ENCODE measurements around the gene BEST1.

BEST1 gene

DNA sequence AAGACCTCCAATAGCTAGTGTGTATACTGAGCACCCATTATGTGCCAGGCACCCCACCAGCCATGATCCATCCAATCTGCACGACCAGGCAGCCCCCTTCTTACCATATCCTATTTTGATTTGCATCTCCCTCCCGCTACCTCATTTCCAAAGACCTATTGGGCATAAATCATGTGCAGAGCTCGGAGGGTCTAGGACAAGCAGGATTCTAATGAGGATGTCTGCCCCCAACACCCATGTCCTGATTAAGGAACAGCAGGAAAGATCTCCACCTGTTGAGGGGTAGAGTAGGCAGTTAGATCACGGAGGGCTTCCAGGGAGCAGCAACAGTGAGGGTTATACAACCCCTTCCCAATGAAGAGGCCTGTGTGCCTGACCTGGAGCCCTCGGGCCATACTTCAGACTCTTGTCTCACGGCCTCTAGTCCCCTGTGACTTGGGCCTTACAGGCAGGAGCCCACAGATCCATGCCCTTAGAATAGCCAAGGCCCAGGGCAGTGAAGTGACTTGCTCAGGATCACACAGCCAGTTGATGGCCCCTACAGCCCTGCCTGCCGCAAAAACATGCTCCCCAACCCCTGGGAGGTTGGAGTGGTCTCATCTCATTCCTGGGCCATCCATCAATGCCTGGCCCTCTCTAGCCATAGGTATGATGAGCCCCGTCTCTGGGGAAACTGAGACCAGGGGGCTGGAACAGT is 36.3 kb upstream of the BEST1 start:
- H3K4me2 ChIP-seq (ENCODE audit: insufficient read depth, low read length), result no peak overlapping the region
- no peaks in the 10 kb centered on the region for H3K36me3 ChIP-seq (ENCODE audit: insufficient read depth, low read length)
- H4K20me1 ChIP-seq (ENCODE audit: insufficient read depth, low read length), result no peaks in the 10 kb centered on the region
- H3K27me3 ChIP-seq (ENCODE audit: insufficient read depth, low read length, poor library complexity), result peaks cover 4% of the 10 kb centered on the region
- H3K9ac ChIP-seq (ENCODE audit: low read depth, low read length), result no peak overlapping the region
- no peak overlapping the region for H2AFZ ChIP-seq (ENCODE audit: low read depth, low read length)
- TF ChIP-seq, protein P1, sequence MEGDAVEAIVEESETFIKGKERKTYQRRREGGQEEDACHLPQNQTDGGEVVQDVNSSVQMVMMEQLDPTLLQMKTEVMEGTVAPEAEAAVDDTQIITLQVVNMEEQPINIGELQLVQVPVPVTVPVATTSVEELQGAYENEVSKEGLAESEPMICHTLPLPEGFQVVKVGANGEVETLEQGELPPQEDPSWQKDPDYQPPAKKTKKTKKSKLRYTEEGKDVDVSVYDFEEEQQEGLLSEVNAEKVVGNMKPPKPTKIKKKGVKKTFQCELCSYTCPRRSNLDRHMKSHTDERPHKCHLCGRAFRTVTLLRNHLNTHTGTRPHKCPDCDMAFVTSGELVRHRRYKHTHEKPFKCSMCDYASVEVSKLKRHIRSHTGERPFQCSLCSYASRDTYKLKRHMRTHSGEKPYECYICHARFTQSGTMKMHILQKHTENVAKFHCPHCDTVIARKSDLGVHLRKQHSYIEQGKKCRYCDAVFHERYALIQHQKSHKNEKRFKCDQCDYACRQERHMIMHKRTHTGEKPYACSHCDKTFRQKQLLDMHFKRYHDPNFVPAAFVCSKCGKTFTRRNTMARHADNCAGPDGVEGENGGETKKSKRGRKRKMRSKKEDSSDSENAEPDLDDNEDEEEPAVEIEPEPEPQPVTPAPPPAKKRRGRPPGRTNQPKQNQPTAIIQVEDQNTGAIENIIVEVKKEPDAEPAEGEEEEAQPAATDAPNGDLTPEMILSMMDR (IDR thresholded peaks at IDR 0.05; ENCODE audit: borderline replicate concordance, extremely low read depth, low read length, poor library complexity, severe bottlenecking), result no peak
- TF ChIP-seq EZH2 (IDR thresholded peaks at IDR 0.05; ENCODE audit: borderline replicate concordance, low read depth, low read length, severe bottlenecking), result no peak
- H3K4me3 ChIP-seq (ENCODE audit: low read depth in 1 of 2, low read length in 2 of 2), result no peak overlapping the region
- no peaks in the 10 kb centered on the region for H3K4me1 ChIP-seq (ENCODE audit: insufficient read depth, low read length)
- H3K79me2 ChIP-seq (ENCODE audit: insufficient read depth, low read length), result no peaks in the 10 kb centered on the region
- no peaks in the 10 kb centered on the region for H3K9me3 ChIP-seq (ENCODE audit: insufficient read depth, low read length, severe bottlenecking)
- no peak overlapping the region for H3K27ac ChIP-seq (ENCODE audit: low read length)
- ATAC-seq (ENCODE audit: insufficient read depth, low read depth) (no peak; the same call in 2 of the 3 replicates), DNase-seq (no peak)

DNA sequence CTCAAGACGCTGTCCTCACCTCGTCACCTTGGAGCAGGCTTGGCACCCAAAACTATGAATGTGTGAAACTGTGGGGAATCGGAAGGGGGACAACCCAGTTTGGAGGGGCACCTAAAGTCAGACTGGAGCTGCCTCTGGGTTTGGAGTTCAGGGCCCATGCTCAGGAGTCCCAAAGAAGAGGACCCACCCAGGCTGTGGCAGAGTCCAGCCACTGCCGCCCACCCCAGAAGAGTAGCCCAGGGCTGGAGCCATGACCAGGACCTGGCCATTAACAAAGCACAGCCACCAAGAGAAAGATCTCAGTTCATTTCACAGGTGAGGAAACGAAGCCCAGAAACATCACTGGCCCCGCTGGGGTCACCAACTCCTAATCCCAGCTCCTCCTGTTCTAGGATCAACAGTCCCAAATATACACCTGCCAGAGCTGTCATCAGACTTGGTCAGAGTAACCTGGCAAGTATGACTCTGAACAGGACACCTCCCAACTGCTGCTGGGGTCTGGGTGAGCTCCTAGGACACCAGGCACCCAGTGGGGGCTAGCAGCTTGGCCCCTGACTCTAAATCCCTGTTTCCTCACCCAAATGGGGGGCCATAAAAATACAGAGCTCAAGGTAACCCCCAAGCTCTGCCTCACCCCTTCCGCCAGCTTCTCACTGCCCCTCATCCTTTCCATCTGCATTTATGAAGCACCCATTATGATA is 35.5 kb upstream of the BEST1 start:
- Histone ChIP-seq H3K79me2 (ENCODE audit: insufficient read depth, low read length) (no peaks in the 10 kb centered on the region), H3K4me1 (ENCODE audit: insufficient read depth, low read length) (no peaks in the 10 kb centered on the region), H3K36me3 (ENCODE audit: insufficient read depth, low read length) (no peaks in the 10 kb centered on the region), H3K9me3 (ENCODE audit: insufficient read depth, low read length, severe bottlenecking) (no peaks in the 10 kb centered on the region), H3K4me3 (ENCODE audit: low read depth in 1 of 2, low read length in 2 of 2) (no peak overlapping the region), H3K27ac (ENCODE audit: low read length) (no peak overlapping the region), H3K4me2 (ENCODE audit: insufficient read depth, low read length) (no peak overlapping the region), H2AFZ (ENCODE audit: low read depth, low read length) (no peak overlapping the region), H3K9ac (ENCODE audit: low read depth, low read length) (no peak overlapping the region), H4K20me1 (ENCODE audit: insufficient read depth, low read length) (no peaks in the 10 kb centered on the region), H3K27me3 (ENCODE audit: insufficient read depth, low read length, poor library complexity) (peaks cover 4% of the 10 kb centered on the region)
- TF ChIP-seq EZH2 (IDR thresholded peaks at IDR 0.05; ENCODE audit: borderline replicate concordance, low read depth, low read length, severe bottlenecking), result no peak
- TF ChIP-seq, protein P1 (IDR thresholded peaks at IDR 0.05; ENCODE audit: borderline replicate concordance, extremely low read depth, low read length, poor library complexity, severe bottlenecking), result no peak
- ATAC-seq (ENCODE audit: insufficient read depth, low read depth), result no peak
- DNase-seq, result no peak

DNA sequence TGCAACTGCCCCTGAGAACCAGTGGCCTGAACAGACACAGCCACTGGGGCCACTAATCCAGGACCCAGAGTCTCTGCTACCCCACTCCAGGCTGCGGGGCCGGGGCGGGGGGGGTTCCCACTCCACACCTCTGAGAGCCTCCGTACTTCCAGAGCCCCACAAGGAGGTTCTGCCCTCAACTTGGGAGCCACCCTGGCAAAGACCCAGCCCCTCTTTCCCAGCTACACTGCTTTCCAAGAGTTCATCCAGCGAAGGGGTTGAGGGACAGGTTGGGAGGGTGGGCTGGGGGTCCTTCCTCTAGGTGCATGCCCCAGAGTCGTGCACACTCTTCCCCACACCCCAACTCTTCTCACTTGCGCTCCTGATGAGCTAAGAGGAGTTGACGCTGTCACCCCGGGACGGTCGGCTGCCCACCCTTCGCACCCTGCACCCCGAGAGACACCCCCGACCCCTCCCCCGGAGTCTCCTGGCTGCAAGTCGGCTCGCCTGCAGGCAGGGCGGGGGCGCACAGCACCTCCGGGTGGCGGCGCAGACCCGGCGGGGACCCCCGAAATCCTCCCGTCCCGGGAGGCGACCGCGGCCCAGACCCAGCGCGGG is 33.3 kb upstream of the BEST1 start:
- TF ChIP-seq EZH2 (IDR thresholded peaks at IDR 0.05; ENCODE audit: borderline replicate concordance, low read depth, low read length, severe bottlenecking), result no peak
- TF ChIP-seq, protein P1 (IDR thresholded peaks at IDR 0.05; ENCODE audit: borderline replicate concordance, extremely low read depth, low read length, poor library complexity, severe bottlenecking), result no peak
- Histone ChIP-seq H3K4me2 (ENCODE audit: insufficient read depth, low read length) (no peak overlapping the region), H3K4me3 (ENCODE audit: low read depth in 1 of 2, low read length in 2 of 2) (no peak overlapping the region), H4K20me1 (ENCODE audit: insufficient read depth, low read length) (peaks cover 4% of the 10 kb centered on the region; the same call in 1 of the 2 replicates), H3K36me3 (ENCODE audit: insufficient read depth, low read length) (no peaks in the 10 kb centered on the region), H3K27me3 (ENCODE audit: insufficient read depth, low read length, poor library complexity) (peaks cover 4% of the 10 kb centered on the region), H2AFZ (ENCODE audit: low read depth, low read length) (no peak overlapping the region), H3K79me2 (ENCODE audit: insufficient read depth, low read length) (no peaks in the 10 kb centered on the region), H3K4me1 (ENCODE audit: insufficient read depth, low read length) (no peaks in the 10 kb centered on the region), H3K9me3 (ENCODE audit: insufficient read depth, low read length, severe bottlenecking) (no peaks in the 10 kb centered on the region), H3K9ac (ENCODE audit: low read depth, low read length) (no peak overlapping the region), H3K27ac (ENCODE audit: low read length) (no peak overlapping the region)
- DNase-seq, result no peak
- no peak for ATAC-seq (ENCODE audit: insufficient read depth, low read depth)

All from DND-41 (cell line).